H1 (cell line): ENCODE measurements around the gene SOCS7. TPM values are rescaled to one million over a fixed set of nuclear protein-coding genes. Genes with fewer than 3 reads are reported as not detected.
A peak's percentile ranks its signal among the peaks of the same experiment; 100 is the strongest.

Source experiments
- CTCF ChIA-PET: fragments of 300-600 bp; sonication (Branson Sonifier 250); formaldehyde crosslinking; loops from one replicate; lab custom pipeline; 2021; ENCODE audit not compliant: partially characterized antibody; lab: Charles Lee
- POLR2A ChIA-PET: fragments of 300-600 bp; sonication (Branson Sonifier 250); formaldehyde crosslinking; loops from one replicate; lab custom pipeline; 2021; ENCODE audit warnings: inconsistent platforms; ENCODE audit not compliant: partially characterized antibody; lab: Charles Lee
- DNase-seq, 2 experiments: peaks; one replicate each; pipeline versions ENCODE4 v3.0.0 to v3.0.0-alpha.2; 2010 to 2022; ENCODE audit warnings: low spot score in 2 of 2, low read depth in 1 of 2, mixed read lengths in 1 of 2
- FAIRE-seq: peaks from 2 replicates; lab custom pipeline; 2011; peaks lifted over from hg19 to GRCh38; lab: Jason Lieb, UNC
- H2AFZ ChIP-seq: 2 replicates; pipeline ENCODE4 v1.8.1; 2012; ENCODE audit warnings: low read length, inconsistent platforms
- H2AK5ac ChIP-seq: 2 replicates; pipeline ENCODE4 v1.6.1; 2013; ENCODE audit warnings: low read depth, low read length
- H2BK120ac ChIP-seq: replicated peaks from 2 replicates; pipeline ENCODE3; 2013; ENCODE audit warnings: low read depth, low read length, inconsistent platforms
- H2BK12ac ChIP-seq: 2 replicates; pipeline ENCODE4 v1.6.1; 2013; ENCODE audit warnings: low read depth, low read length
- H2BK15ac ChIP-seq: 2 replicates; pipeline ENCODE4 v1.6.1; 2013; ENCODE audit warnings: low read length
- H2BK20ac ChIP-seq: 2 replicates; pipeline ENCODE4 v1.6.1; 2013; ENCODE audit warnings: low read length
- H2BK5ac ChIP-seq: 2 replicates; pipeline ENCODE4 v1.6.1; 2013; ENCODE audit warnings: low read depth, low read length
- H3K14ac ChIP-seq: 2 replicates; pipeline ENCODE4 v1.6.1; 2013; ENCODE audit warnings: inconsistent platforms; ENCODE audit not compliant: insufficient read length
- H3K18ac ChIP-seq: 2 replicates; pipeline ENCODE4 v1.6.1; 2013; ENCODE audit warnings: low read length; ENCODE audit errors: extremely low read depth
- H3K23ac ChIP-seq: 2 replicates; pipeline ENCODE4 v1.6.1; 2013; ENCODE audit warnings: inconsistent platforms; ENCODE audit not compliant: insufficient read length
- H3K23me2 ChIP-seq: 2 replicates; pipeline ENCODE4 v1.6.1; 2013; ENCODE audit warnings: low read depth, low read length
- H3K27ac ChIP-seq: 2 replicates; pipeline ENCODE4 v1.6.1; 2011; ENCODE audit warnings: low read depth, low read length, inconsistent platforms
- H3K27me3 ChIP-seq, 4 experiments: replicated peaks in 1 of 4; 1 replicate in 1 of 4; 2 replicates in 3 of 4; pipeline versions ENCODE4 v1.6.1 to v1.8.1; 2011 to 2013; ENCODE audit warnings: low read length in 3 of 4, mild to moderate bottlenecking in 3 of 4, inconsistent platforms in 2 of 4, mixed read lengths in 2 of 4, moderate library complexity in 1 of 4; ENCODE audit not compliant: control insufficient read depth in 3 of 4, insufficient read depth in 3 of 4; ENCODE audit errors: extremely low read depth in 1 of 4
- H3K36me3 ChIP-seq, 4 experiments: 2 replicates each; pipeline versions ENCODE4 v1.6.1 to v1.8.1; 2011 to 2013; ENCODE audit warnings: mild to moderate bottlenecking in 4 of 4, low read length in 3 of 4, moderate library complexity in 2 of 4, control low read depth in 1 of 4, inconsistent platforms in 1 of 4; ENCODE audit not compliant: insufficient read depth in 4 of 4, control insufficient read depth in 2 of 4
- H3K4ac ChIP-seq: replicated peaks from 2 replicates; pipeline ENCODE3; 2013; ENCODE audit warnings: low read length, low read depth, mixed read lengths, inconsistent platforms; ENCODE audit not compliant: insufficient read length
- H3K4me1 ChIP-seq, 4 experiments: replicated peaks in 1 of 4; 1 replicate in 1 of 4; 2 replicates in 3 of 4; pipeline versions ENCODE4 v1.6.1 to v1.8.1; 2011 to 2013; ENCODE audit warnings: low read length in 3 of 4, inconsistent platforms in 2 of 4, mixed read lengths in 1 of 4; ENCODE audit not compliant: insufficient read depth in 4 of 4, control insufficient read depth in 3 of 4
- H3K4me2 ChIP-seq, 2 experiments: 2 replicates each; pipeline versions ENCODE4 v1.6.1 to v1.8.1; 2011 to 2013; ENCODE audit warnings: low read depth in 2 of 2, low read length in 2 of 2, control low read depth in 1 of 2, inconsistent platforms in 1 of 2, mild to moderate bottlenecking in 1 of 2; ENCODE audit not compliant: insufficient read depth in 1 of 2
- H3K4me3 ChIP-seq, 4 experiments: fragments of 200-600, 300-600 bp in 1 of 4; sonication (generic), shearing (Covaris generic), sonication (Bioruptor Twin) in 1 of 4; 2 replicates each; pipeline versions ENCODE4 v1.5.1 to v1.8.1; 2011 to 2016; ENCODE audit warnings: low read length in 4 of 4, low read depth in 3 of 4, control low read depth in 2 of 4, inconsistent platforms in 2 of 4, mild to moderate bottlenecking in 2 of 4, mixed read lengths in 1 of 4, moderate library complexity in 1 of 4; ENCODE audit not compliant: insufficient read depth in 2 of 4; ENCODE audit errors: extremely low read depth in 1 of 4
- H3K56ac ChIP-seq: replicated peaks from 2 replicates; pipeline ENCODE3; 2013; ENCODE audit warnings: low read depth, mild to moderate bottlenecking, mixed read lengths, low read length, inconsistent platforms; ENCODE audit not compliant: insufficient read length
- H3K79me1 ChIP-seq: 2 replicates; pipeline ENCODE4 v1.6.1; 2013; ENCODE audit warnings: low read depth, low read length, control low read depth
- H3K79me2 ChIP-seq, 2 experiments: 2 replicates each; pipeline versions ENCODE4 v1.6.1 to v1.8.1; 2012 to 2013; ENCODE audit warnings: low read length in 2 of 2, mild to moderate bottlenecking in 2 of 2, inconsistent platforms in 1 of 2; ENCODE audit not compliant: insufficient read depth in 2 of 2, control insufficient read depth in 1 of 2
- H3K9ac ChIP-seq, 4 experiments: replicated peaks in 1 of 4; 1 replicate in 1 of 4; 2 replicates in 3 of 4; pipeline versions ENCODE4 v1.6.1 to v1.8.1; 2011 to 2013; ENCODE audit warnings: low read depth in 3 of 4, low read length in 3 of 4, control low read depth in 2 of 4, mild to moderate bottlenecking in 2 of 4, moderate library complexity in 2 of 4, inconsistent platforms in 1 of 4; ENCODE audit errors: extremely low read depth in 1 of 4
- H3K9me3 ChIP-seq, 2 experiments: 2 replicates each; pipeline versions ENCODE4 v1.6.1 to v1.8.1; 2012 to 2013; ENCODE audit warnings: mild to moderate bottlenecking in 2 of 2, moderate library complexity in 2 of 2, control low read depth in 1 of 2, inconsistent platforms in 1 of 2, low read depth in 1 of 2, low read length in 1 of 2, mixed read lengths in 1 of 2; ENCODE audit not compliant: insufficient read depth in 2 of 2
- H4K20me1 ChIP-seq, 2 experiments: replicated peaks in 1 of 2; 2 replicates each; pipeline versions ENCODE3 to v1.8.1; 2011 to 2013; ENCODE audit warnings: inconsistent platforms in 2 of 2, low read length in 2 of 2, mild to moderate bottlenecking in 1 of 2; ENCODE audit not compliant: insufficient read depth in 2 of 2, control insufficient read depth in 1 of 2
- H4K5ac ChIP-seq: 2 replicates; pipeline ENCODE4 v1.6.1; 2013; ENCODE audit warnings: low read length, low read depth, mixed read lengths, inconsistent platforms; ENCODE audit not compliant: insufficient read length
- H4K8ac ChIP-seq: 2 replicates; pipeline ENCODE4 v1.8.0; 2013; ENCODE audit warnings: mild to moderate bottlenecking, moderate library complexity, low read length, inconsistent platforms; ENCODE audit not compliant: insufficient read depth; ENCODE audit errors: extremely low read depth
- H4K91ac ChIP-seq: replicated peaks from 2 replicates; pipeline ENCODE3; 2013; ENCODE audit warnings: low read length, mixed read lengths, inconsistent platforms; ENCODE audit not compliant: insufficient read length
- BACH1 ChIP-seq: IDR thresholded peaks from 2 replicates; pipeline ENCODE4 v1.6.1; 2012; ENCODE audit warnings: low read length, improper control_type of control experiment
- GABPA ChIP-seq: IDR thresholded peaks from 2 replicates; pipeline ENCODE4 v1.6.1; 2011; ENCODE audit warnings: mild to moderate bottlenecking, low read length, moderate library complexity, borderline replicate concordance; ENCODE audit not compliant: insufficient read depth
- SIN3A ChIP-seq, 2 experiments: IDR thresholded peaks in 1 of 2; conservative IDR thresholded peaks in 1 of 2; 2 replicates each; pipeline ENCODE4 v1.6.1; 2011 to 2012; ENCODE audit warnings: low read length in 2 of 2, improper control_type of control experiment in 1 of 2, low read depth in 1 of 2, mild to moderate bottlenecking in 1 of 2
- WGBS, 2 experiments: shearing (Covaris generic) in 1 of 2; methylation state at CpG; one replicate each; pipeline versions ENCODE4 v1.1.6 to v1.1.7; 2013 to 2015; ENCODE audit warnings: low lambda C conversion rate in 2 of 2, mixed read lengths in 2 of 2, inconsistent platforms in 1 of 2, low coverage in 1 of 2, missing lambda C conversion rate in 1 of 2; ENCODE audit not compliant: insufficient replicate concordance in 2 of 2, insufficient coverage in 1 of 2, insufficient read length in 1 of 2; ENCODE audit errors: extremely low coverage in 1 of 2, missing lambda C conversion rate in 1 of 2; 5-methylcytosine and 5-hydroxymethylcytosine counted together
- polyA plus RNA-seq, 7 experiments: library from polyadenylated mRNA; depleted of rRNA in 3 of 7; stranded (reverse) in 5 of 7; unstranded in 2 of 7; fragments of >200 nt in 5 of 7; fragments of 200-250 nt in 2 of 7; gene quantifications; 1 replicate in 5 of 7; 2 replicates in 1 of 7; 4 replicates in 1 of 7; pipeline versions ENCODE4 v1.2.1 to v1.2.3, GENCODE V29; 2011 to 2013; ENCODE audit warnings: missing spikeins in 2 of 7, mixed read lengths in 2 of 7
- total RNA-seq: library from RNA; stranded (reverse); fragmentation: NEBNext Ultra II Directional; extraction: Animal tissue kit (Norgen Biotek cat#: 25700); gene quantifications from 2 replicates; pipeline ENCODE4 v1.2.1, GENCODE V29; 2021

The SOCS7 gene
- total and polyA plus RNA-seq, 2 of the 8 experiments (the other 6 are each of a cell fraction or from before 2014, with no cell fraction given) = 13.5 to 26.9 TPM

- CTCF ChIA-PET = interaction anchor here (1.1 to 25.7 kb wide), 15 partner anchors 9 to 1864 kb away, joined by 3 to 400 read pairs (median 6); partner anchors contain the start of genes ARHGAP23 and GPR179
- DNase-seq = peak in 1 of 2 experiments; percentile 66
Measured at GRCh38 chr17:38352245-38353085, 821 bp downstream of the SOCS7 start.

More at GRCh38 chr17:38352245-38353085, 821 bp downstream of the SOCS7 start:
- Histone ChIP-seq H3K36me3 (no peaks in the 10 kb centered on the region; a peak in 1 of 8 replicates), H3K4me2 (peak overlapping the region; percentile 73 to 95), H2BK15ac (no peak overlapping the region), H3K79me2 (peaks cover 0 to 43% of the 10 kb centered on the region in 2 experiments; a peak in 3 of 4 replicates), H3K27me3 (no peaks in the 10 kb centered on the region; a peak in 1 of 7 replicates), H2BK5ac (no peak overlapping the region), H4K5ac (no peak overlapping the region), H4K91ac (no peak overlapping the region), H3K14ac (no peak overlapping the region), H2AFZ (no peak overlapping the region), H3K9me3 (no peaks in the 10 kb centered on the region), H2BK20ac (no peak overlapping the region), H2AK5ac (no peak overlapping the region), H3K4ac (no peak overlapping the region), H4K20me1 (peaks cover 8 to 15% of the 10 kb centered on the region in 2 experiments), H3K18ac (peak overlapping the region; percentile 74), H2BK120ac (no peak overlapping the region), H4K8ac (peak overlapping the region; percentile 70), H3K56ac (no peak overlapping the region), H3K27ac (no peak overlapping the region), H3K4me1 (peaks cover 0 to 13% (median 4%) of the 10 kb centered on the region in 4 experiments; a peak in 5 of 7 replicates), H3K23ac (no peak overlapping the region), H3K4me3 (peak overlapping the region; percentile 67 to 87 (median 74)), H3K79me1 (peaks cover 6% of the 10 kb centered on the region; the same call in 1 of the 2 replicates), H2BK12ac (no peak overlapping the region), H3K9ac (peak overlapping the region; percentile 16 to 89 (median 27); a peak in 5 of 7 replicates), H3K23me2 (peaks cover 13% of the 10 kb centered on the region)
- peak in 1 of 2 experiments; percentile 57; a peak in 2 of 4 replicates for TF ChIP-seq SIN3A (conservative IDR thresholded peaks at IDR 0.05 in 1 of 2, IDR thresholded peaks at IDR 0.05 in 1 of 2; ENCODE audit: low read depth in 1 of 2, low read length in 2 of 2)
- TF ChIP-seq GABPA = no peak
- no peak for TF ChIP-seq BACH1
- WGBS, 2 experiments = 6% methylated on average over 26 of the region's 72 CpGs; no CpG with 5 or more reads in 1 of the 2 experiments
- POLR2A ChIA-PET = interaction anchor here (0.6 to 8.9 kb wide), 13 partner anchors 8 to 158 kb away, joined by 3 to 70 read pairs (median 3); partner anchors contain the start of gene GPR179
- no peak for FAIRE-seq
